ENCODE data around the gene DQX1. TPM values are rescaled to one million over a fixed set of nuclear protein-coding genes. Genes with fewer than 3 reads are reported as not detected.
"Not testable (repeated sequence)": the region's sequence is repeated elsewhere in the genome, so short reads cannot be mapped to it uniquely, and the experiment has no call there.

Gene DQX1, protein sequence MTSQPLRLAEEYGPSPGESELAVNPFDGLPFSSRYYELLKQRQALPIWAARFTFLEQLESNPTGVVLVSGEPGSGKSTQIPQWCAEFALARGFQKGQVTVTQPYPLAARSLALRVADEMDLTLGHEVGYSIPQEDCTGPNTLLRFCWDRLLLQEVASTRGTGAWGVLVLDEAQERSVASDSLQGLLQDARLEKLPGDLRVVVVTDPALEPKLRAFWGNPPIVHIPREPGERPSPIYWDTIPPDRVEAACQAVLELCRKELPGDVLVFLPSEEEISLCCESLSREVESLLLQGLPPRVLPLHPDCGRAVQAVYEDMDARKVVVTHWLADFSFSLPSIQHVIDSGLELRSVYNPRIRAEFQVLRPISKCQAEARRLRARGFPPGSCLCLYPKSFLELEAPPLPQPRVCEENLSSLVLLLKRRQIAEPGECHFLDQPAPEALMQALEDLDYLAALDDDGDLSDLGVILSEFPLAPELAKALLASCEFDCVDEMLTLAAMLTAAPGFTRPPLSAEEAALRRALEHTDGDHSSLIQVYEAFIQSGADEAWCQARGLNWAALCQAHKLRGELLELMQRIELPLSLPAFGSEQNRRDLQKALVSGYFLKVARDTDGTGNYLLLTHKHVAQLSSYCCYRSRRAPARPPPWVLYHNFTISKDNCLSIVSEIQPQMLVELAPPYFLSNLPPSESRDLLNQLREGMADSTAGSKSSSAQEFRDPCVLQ
- total RNA-seq (2014; rRNA removed; shearing (Covaris generic)): 1.1 TPM in 1 of 2 replicates, not detected in the other

DNA sequence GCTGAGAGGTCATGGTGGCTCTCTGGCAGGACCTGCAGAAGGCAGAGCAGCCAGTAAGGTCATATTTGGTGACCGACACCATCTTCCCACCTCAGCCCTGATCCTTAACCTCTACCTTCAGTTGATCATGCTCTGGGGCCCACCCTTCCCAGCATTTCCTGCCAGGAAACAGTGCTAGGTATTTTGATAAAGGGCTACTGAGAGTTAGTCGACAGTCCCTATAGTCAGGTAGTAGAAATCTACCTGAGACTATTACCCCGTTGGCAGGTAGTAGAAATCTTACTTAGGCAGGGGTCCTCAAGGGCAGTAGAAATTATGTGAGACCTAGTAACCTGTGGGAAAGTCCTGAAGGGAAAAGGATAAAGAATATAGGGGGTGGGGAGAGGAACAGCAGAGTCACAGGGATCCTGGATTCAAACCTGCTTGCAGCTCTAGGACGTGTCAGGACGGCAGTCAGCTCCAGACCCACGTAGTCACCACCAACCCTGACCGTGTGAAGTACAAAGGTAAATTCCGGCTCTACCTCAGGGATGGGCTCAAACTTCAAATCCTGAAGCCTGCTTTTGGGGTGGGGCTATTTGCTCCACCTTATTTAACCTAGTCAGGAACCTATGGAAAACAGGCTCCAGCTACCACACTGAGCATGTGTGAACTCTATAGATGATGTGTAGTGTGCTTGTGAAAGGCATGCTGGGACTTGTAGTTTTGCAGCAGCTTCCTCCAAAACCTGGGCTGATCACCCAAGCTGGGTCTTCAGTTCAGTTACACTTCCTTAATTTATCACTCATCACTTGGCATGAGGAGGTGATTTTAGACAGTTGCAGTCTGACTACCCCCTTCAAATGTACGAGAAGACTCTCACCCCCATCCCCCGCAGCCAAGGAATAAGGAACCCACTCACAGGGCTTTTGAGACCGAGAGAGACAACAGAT, at the start of gene DQX1:
Gene DQX1, minus strand, starts transcription at position 515 of the 932 bp plus-strand sequence. Its CDS starts 502 bp downstream, at position 13.
- no peak for DNase-seq (ENCODE audit: low read depth)

DNA sequence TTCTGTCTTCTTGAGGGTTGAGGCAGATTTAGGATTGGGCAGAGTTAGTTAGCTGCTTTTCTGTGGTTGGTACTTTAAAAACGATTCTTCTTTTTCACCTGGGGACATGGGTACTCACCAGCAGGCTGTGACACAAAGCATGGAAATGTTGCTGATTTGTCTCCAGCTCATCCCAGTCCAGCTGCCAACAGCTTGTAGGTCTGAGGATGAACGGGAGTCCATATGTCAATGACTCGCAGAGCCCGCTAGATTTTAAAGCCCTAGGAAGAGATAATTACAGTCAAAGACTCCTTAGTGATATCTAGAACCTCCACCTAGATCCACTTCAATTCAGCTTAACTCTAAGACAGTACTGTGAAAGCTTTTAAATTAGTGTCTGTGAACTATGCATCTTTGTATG, 49.3 kb upstream of the DQX1 start:
- DNase-seq (ENCODE audit: low read depth): no peak

DNA sequence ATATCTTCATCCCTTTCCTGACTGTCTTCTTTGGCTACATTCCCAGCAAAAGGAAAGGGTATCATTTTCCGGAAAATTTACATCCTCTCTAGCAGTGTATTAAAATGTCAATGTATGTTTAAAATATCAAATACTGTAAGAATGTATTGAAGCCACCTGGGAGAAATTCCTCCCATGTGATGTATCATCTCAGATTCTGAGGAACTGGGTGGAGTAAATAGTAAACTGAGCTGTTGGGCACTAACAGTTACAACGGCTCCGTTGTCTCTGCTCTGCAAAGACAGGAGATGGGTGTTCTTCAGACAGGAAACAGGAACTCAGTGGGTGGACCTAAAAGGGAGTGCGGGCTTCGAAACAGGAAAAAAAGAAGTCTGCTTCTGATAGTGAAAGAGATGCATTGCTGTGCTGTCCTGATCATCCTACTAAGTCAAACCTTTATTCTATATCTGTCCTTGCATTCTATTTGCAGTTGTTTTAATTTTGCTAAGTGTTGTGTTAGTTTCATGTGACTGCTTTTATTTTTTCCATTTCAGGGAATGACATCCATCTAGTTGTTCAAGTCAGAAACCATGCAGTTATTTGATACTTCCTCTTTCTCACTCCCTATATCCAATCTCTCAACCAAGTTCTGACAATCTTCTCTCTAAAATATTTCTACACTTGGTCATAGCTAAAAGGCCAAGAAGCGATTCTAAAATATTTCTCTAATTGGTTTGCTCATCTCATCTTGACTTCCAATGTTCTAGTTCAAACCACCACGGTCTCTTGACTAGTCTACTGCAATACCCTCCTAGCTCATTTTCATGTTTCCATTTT, 47.9 kb upstream of the DQX1 start:
- peak; percentile 68 for DNase-seq (ENCODE audit: low read depth)

DNA sequence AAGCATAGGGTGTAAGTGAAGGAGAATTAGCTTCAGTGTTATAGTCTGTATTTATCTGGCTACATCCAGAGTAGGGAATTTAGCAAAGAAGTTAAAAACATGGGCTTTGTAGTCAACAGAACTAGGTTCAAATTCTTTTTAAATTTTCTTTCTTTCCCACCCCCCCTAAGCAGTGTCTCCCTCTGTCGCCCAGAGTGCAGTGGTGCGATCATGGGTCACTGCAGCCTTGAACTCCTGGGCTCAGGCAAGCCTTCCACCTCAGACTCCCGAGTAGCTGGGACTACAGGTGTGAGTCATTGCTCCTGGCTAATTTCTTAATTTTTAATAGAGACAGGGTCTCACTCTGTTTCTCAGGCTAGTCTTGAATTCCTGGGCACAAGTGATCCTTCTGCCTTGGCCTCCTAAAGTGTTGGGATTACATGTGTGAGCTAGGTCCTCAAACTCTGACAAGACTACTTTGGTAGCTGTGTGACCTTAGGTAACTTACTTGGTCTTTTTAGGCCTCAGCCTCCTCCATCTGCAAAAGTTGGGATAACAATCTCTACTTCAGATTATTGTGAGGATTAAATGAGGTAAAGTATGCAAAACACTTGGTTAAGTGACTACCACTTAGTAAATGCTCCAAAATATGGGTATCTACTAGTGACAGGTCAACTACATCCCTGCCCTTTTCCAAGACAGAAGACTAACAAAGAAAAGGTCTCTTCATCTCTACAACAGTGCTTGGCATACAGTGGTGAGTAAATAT, 46.3 kb upstream of the DQX1 start:
- no peak for DNase-seq (ENCODE audit: low read depth)

DNA sequence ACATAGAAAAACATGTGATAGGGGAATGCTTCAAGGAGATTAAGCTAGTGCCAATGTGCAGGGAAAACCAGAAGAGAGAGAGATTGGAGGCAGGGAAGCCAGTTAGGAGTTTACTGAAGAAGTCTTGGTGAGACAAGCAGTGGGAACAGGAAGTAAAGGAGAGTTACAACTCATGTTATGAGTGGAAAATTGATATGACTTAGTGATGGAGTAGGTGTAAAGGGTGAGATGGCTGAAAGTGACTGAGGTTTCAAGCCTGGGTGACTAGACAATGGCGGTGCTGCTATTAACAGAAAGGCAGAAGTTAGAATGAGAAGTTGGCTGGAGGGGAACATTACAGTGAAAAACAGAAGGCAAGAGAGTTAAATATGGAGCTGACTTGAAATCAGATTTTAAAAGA, 45.0 kb upstream of the DQX1 start:
- DNase-seq (ENCODE audit: low read depth): no peak

DNA sequence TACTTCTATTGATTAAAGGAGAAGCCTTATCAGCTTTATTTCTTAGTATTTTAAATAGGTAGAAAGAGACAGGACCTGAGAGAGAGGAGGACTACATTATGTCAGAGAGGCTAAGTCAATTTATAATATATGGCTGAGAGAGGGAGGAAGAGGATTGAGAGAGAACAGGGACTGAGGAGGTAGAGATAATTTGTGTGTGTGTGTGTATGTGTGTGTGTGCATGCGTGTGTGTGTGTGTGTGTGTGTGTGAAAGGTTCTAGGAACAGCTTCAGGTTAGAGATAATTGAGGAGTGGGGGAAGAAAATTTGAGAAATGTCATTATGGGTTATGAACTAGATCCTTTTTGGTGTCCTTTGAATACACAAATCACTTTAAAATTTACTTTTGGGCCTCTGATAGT, 43.7 kb upstream of the DQX1 start:
- no peak for DNase-seq (ENCODE audit: low read depth)

DNA sequence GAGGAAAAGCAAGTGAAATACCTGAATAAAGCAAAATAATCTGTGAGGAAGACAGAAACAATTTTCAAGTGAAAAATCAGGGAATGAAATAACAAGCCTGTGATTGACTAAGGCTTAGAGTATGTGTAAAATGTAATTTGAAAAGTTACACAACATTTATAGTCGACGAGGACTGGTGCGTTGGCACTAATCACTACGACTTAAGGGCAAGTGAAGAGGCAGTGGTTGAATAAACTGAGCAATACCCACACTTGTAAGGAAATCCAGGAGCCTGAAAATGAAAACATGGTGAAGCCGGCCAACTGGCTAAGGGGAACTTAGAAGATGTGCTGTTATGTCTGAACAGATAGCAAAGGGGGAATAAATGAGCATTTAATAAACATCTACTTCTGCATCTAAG, 41.9 kb upstream of the DQX1 start:
- DNase-seq (ENCODE audit: low read depth): peak; percentile 68

DNA sequence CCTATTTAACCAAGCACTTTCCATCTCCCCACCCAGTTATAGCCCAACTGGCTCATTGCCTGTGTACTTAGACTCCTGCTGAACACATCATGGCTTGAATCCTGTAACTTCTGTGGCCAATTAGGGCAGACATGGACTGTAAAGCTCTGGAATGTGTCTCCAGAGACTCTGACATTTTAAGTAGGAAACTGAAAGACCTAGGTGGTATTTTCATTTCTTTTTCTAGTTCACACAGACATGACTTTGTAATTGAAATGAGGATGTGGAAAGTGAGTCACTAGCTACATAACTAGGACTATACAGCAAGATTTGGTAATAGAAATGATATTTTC, 40.7 kb upstream of the DQX1 start:
- DNase-seq (ENCODE audit: low read depth): peak; percentile 93

DNA sequence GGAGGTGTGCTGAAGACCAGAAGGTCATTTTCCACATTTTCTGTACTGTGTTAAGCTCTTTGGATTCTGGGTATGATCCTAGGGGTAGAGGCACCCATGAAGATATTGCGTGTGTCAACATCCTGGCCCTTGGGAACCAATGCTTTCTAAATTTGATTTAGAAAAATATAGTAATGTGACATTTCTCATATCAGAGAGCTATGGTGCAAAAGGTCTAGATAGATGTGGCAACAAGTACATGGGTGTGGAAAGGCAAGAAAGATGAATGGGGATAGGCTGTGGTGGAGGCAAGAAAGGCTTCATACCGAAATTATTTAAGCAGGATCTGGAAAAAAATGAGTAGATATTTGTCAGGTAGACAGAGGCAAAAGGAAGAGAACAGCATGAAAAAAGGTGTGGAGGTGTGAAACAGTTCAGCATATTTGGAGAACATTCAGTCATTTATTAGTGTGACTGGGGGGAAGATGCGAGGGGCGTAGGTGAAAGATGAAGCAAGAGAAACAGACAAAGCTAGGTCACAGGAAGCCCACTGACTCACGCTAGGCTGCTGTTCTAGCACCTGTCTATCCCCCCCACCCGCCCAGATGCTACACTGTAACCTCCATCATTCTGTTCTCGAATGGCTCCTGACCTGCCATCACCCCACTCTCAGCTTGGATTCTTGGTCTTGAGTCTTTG, 40.2 kb upstream of the DQX1 start:
- DNase-seq (ENCODE audit: low read depth): no peak

DNA sequence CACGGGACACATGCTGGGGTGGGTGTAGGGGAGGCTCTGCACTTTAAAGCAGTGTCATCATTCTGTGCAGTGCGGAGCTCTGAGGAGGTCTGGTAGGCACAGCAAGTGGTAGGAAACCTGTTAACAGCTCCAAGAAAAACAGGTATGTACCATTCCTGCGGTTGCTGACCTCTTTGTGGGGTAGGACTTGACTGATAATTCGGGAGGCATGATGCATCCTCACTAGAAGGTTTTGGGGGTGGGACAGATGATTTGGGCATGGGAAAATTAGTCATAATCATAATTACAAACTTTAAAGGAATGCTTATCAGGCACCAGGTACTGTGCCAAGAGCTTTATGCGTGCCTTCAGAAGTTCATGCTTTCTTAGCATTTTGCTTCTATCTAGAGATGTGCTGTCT, 38.2 kb upstream of the DQX1 start:
- DNase-seq (ENCODE audit: low read depth): peak; percentile 96

DNA sequence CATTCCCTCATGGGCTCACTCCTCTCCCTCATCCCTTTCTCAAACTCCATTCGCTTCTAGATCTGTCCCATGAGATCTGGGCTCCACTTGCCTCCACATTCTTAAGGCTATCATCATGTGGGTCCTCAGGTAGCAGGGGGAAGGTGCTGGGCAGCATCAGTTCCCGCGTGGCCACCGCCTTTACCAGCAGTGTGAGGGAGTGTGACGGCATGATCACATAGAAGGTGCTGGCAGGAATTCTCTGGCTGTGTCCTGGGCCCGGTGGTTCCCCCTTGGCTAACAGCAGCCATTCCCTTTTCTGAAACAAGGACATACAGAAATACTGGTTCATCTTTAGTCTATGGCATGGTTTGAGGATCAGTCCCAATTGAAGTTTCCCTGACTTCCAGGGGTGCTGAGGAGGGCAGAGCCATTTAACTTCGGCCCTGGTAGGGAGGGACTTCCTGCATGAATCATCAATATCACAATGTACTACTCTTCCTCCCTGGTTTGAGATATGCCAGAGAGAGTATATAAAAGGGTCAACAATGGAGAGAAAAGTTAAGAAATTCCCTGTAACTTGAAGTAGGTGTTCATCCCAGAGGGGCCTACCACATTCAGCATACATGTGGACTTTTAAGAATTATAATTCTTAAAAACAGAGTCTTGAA, 36.2 kb upstream of the DQX1 start:
- DNase-seq (ENCODE audit: low read depth): no peak

DNA sequence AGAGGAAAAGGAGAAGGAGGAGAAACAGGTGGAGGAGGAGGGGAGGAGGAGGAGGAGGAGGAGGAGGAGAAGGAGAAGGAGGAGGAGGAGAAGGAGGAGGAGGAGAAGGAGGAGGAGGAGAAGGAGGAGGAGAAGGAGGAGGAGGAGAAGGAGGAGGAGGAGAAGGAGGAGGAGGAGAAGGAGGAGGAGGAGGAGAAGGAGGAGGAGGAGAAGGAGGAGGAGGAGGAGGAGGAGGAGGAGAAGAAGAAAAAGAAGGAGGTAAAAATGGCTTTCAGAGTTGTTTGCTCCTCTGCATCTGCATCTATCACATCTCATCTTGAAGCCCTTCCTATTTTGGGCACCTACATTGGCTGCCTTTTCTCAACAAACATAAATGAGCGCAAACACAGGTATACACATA, 35.0 kb upstream of the DQX1 start:
- not testable (repeated sequence) for DNase-seq (ENCODE audit: low read depth)

DNA sequence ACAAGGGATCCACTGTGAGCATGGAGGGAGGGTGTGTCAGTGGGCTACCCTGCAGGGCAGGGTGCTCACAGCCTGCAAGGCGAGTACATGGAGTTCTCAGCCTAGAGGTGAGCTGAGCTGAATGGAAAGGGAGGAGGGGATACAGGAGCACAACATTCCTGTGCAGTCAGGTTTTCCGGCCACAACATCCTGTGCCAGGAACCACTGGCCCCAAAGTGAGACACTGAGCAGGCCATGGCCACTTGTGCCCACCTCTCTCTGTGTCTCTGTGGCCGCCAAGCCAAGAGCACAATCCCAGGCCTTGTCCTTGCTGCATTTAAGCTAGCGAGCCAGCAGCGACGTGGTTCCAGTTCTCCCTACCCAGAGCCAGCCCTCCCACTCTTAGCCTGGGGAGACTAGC, 34.6 kb upstream of the DQX1 start:
- DNase-seq (ENCODE audit: low read depth): peak; percentile 74

DNA sequence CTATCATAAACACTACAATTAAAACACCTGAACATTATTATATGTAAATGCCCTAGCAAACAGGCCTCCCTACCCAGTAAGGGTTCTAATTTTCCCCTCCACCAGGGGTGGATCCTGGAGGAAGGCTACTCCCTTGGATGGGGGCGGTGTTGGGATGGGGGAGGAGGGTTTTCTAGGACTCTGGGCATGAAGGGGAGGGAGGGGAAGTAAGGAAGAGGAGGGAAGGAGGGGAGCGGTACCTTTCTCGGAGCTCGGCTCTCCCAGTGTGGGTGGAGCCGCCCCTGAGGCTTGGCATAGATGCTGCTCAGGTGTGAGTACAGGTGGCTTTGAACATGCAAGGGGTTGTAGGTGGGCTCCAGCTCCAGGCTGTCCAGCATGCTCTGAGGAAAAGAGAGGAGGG, 33.9 kb upstream of the DQX1 start:
- no peak for DNase-seq (ENCODE audit: low read depth)

DNA sequence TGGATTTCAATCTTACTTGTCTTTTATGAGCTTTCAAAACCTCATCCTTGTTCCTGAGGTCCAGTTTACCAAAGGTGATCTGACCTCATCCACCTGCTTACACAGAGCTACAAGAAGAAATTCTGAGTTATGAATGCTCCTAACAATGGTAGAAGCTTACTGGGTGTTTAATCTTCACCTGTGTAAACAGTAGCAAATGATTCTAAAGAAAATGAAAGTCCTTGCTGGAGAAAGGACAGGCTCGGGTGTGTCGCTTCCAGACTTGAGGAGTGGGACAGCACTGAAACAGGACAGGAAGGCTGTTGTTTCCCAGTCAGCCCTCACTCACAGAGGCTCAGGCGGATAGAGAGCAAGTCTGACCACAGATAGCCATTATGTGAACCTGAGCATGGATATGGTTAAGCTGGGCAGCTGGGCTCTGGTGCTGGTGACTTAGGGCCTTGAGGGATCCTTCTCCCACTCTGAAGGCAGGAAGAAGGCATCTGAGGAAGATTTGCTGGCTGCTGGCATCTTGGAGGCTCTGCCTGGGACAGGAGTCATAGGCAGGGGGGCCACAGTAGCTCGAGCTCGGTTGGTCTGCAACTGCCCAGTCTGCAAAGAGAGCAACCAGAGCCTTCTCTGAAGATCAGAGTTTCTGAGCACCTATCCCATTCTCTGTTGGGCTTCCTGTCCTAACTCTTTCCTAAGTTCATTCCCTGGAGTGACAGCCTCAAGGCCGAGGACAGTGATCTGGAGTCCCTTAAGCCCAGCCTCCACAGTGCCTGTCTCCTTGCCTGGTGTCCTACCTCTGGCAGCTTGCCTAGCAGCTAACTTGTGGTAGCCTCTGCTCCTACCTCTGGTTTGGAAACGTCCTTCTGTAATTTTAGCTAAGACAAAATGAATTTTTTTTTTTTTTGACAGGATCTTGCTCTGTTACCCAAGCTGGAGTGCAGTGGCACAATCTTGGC, 32.5 kb upstream of the DQX1 start:
- DNase-seq (ENCODE audit: low read depth): no peak

DNA sequence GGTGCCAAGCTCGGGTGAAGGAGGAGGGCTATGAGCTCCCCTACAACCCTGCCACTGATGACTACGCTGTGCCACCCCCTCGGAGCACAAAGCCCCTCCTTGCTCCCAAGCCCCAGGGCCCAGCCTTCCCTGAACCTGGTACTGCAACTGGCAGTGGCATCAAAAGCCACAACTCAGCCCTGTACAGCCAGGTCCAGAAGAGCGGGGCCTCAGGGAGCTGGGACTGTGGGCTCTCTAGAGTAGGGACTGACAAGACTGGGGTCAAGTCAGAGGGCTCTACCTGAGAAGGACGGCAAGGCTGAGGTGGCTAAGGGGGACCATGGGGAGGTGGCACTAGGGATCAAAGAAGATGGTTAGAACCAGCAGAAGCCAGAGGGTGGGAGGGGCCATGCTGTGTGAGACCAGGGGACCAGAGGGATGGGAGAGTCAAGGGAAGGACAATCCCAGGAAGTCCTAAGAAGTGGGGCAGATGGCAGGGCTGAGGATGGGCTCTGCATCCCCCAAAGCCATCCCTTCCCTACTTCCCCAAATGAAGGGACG, 30.9 kb upstream of the DQX1 start:
- no peak for DNase-seq (ENCODE audit: low read depth)

DNA sequence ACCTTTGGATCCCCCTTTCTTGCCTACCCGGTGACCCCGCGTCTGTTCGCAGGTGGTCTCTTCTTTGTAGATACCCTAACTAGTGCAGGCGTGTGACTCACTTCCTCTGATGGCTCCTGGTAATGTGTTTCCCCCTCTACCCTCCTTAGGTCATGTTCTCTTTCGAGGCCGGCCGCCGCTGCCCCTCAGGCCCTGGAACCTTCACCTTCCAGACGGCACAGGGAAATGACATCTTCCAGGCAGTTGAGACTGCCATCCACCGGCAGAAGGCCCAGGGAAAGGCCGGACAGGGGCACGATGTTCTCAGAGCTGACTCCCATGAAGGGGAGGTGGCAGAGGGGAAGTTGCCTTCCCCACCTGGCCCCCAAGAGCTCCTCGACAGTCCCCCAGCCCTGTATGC, 30.1 kb upstream of the DQX1 start:
- DNase-seq (ENCODE audit: low read depth): no peak

DNA sequence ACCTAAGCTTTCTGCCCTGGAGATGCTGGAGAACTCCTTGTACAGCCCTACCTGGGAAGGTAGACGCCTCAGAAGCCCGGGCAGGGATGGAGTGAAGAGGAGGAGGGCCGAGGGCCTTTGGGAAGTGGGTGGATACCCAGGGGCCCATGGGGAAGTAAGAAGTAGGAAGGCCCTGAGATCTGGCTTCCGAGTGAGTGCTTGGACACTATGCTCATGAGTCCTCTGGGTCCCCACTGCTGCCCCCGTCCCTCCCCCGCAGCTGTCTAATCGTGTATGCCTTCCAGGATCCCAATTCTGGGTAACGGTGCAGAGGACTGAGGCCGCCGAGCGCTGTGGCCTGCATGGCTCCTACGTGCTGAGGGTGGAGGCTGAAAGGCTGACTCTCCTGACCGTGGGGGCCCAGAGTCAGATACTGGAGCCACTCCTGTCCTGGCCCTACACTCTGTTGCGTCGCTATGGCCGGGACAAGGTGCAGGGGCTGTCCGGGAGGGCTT, 29.6 kb upstream of the DQX1 start:
- no peak for DNase-seq (ENCODE audit: low read depth)
